K562 (cell line): ENCODE data around the gene ATP8B4. TPM values are rescaled to one million over a fixed set of nuclear protein-coding genes. Genes with fewer than 3 reads are reported as not detected.

ENCODE experiments used
- ATAC-seq: fragments of 200-7000 bp; cut with Tn5 transposase; 3 replicates; pipeline ENCODE4 v1.9.1; 2020; ENCODE audit warnings: moderate library complexity
- BruUV-seq: library from RNA; stranded (reverse); fragments of 400-500 nt; replicated peaks from 2 replicates; lab custom pipeline; 2021; lab: Mats Ljungman, UMichigan
- CTCF ChIA-PET: fragments of 300-600 bp; formaldehyde crosslinking; extraction: SDS; loops from one replicate; lab custom pipeline; 2021; ENCODE audit warnings: low intra/inter-chr PET ratio; lab: Yijun Ruan, JAX
- POLR2A ChIA-PET: fragments of 300-600, 350-650 bp; sonication (Branson Sonifier 250); formaldehyde crosslinking; extraction: SDS; loops from one replicate; lab custom pipeline; 2021; ENCODE audit warnings: antibody characterized with exemption, inconsistent platforms; lab: Yijun Ruan, JAX
- DNase-seq, 4 experiments: peaks; one replicate each; pipeline versions ENCODE4 v3.0.0 to v3.0.0-alpha.2; 2011 to 2018; ENCODE audit warnings: low spot score in 3 of 4, mixed read lengths in 3 of 4; ENCODE audit errors: extremely low read depth in 1 of 4
- FAIRE-seq: peaks from 2 replicates; lab custom pipeline; 2011; peaks lifted over from hg19 to GRCh38; lab: Jason Lieb, UNC
- H2AFZ ChIP-seq: 2 replicates; pipeline ENCODE4 v1.6.0; 2011; ENCODE audit warnings: low read depth, low read length, control low read depth, inconsistent platforms
- H3K27ac ChIP-seq: fragments of 200-600 bp; 3 replicates; pipeline ENCODE4 v1.8.0; 2011; ENCODE audit warnings: low read depth, mild to moderate bottlenecking, control low read depth, inconsistent platforms, low read length, moderate library complexity, mixed read lengths; ENCODE audit errors: extremely low read depth
- H3K27me3 ChIP-seq, 2 experiments: fragments of 300-600 bp in 1 of 2; 2 replicates in 1 of 2; 3 replicates in 1 of 2; pipeline versions ENCODE4 v1.6.0 to v1.8.0; 2011; ENCODE audit warnings: inconsistent platforms in 2 of 2, low read length in 2 of 2, mild to moderate bottlenecking in 1 of 2, mixed read lengths in 1 of 2, moderate library complexity in 1 of 2; ENCODE audit not compliant: control insufficient read depth in 2 of 2, insufficient read depth in 2 of 2
- H3K36me3 ChIP-seq: fragments of 300-600 bp; 3 replicates; pipeline ENCODE4 v1.8.0; 2011; ENCODE audit warnings: mild to moderate bottlenecking, low read length, inconsistent platforms; ENCODE audit not compliant: control insufficient read depth, insufficient read depth
- H3K4me1 ChIP-seq, 2 experiments: fragments of 200-600 bp in 1 of 2; replicated peaks in 1 of 2; 2 replicates in 1 of 2; 3 replicates in 1 of 2; pipeline versions ENCODE4 v1.5.1 to v1.8.0; 2011; ENCODE audit warnings: inconsistent platforms in 2 of 2, low read length in 2 of 2, mild to moderate bottlenecking in 1 of 2, mixed read lengths in 1 of 2, moderate library complexity in 1 of 2; ENCODE audit not compliant: control insufficient read depth in 2 of 2, insufficient read depth in 2 of 2
- H3K4me2 ChIP-seq: 2 replicates; pipeline ENCODE4 v1.6.1; 2011; ENCODE audit warnings: low read length, control low read depth, inconsistent platforms, mixed read lengths; ENCODE audit not compliant: insufficient read depth
- H3K4me3 ChIP-seq: fragments of 200-600 bp; sonication (generic), shearing (Covaris generic); 2 replicates; pipeline ENCODE4 v1.5.1; 2016; ENCODE audit warnings: control low read depth, inconsistent platforms
- H3K79me2 ChIP-seq: fragments of 200-600 bp; 3 replicates; pipeline ENCODE4 v1.8.0; 2011; ENCODE audit warnings: low read length, inconsistent platforms; ENCODE audit not compliant: control insufficient read depth, insufficient read depth
- H3K9ac ChIP-seq, 2 experiments: 2 replicates each; pipeline versions ENCODE4 v1.6.0 to v1.6.1; 2011; ENCODE audit warnings: low read depth in 2 of 2, low read length in 2 of 2, control low read depth in 1 of 2, inconsistent platforms in 1 of 2, mild to moderate bottlenecking in 1 of 2, mixed read lengths in 1 of 2; ENCODE audit not compliant: insufficient read depth in 1 of 2
- H3K9me1 ChIP-seq: one replicate; pipeline ENCODE4 v1.6.0; 2011; ENCODE audit warnings: inconsistent platforms, mild to moderate bottlenecking, low read length, moderate library complexity; ENCODE audit not compliant: control insufficient read depth, insufficient read depth
- H3K9me3 ChIP-seq: replicated peaks from 2 replicates; pipeline ENCODE4 v1.5.1; 2011; ENCODE audit warnings: low read depth, low read length, inconsistent platforms; ENCODE audit not compliant: control insufficient read depth, insufficient read depth
- H4K20me1 ChIP-seq: replicated peaks from 2 replicates; pipeline ENCODE4 v1.6.1; 2011; ENCODE audit warnings: low read length, inconsistent platforms, mixed read lengths; ENCODE audit not compliant: control insufficient read depth, insufficient read depth
- ATF7 ChIP-seq: fragments of 450-650 bp; IDR thresholded peaks from 2 replicates; pipeline ENCODE4 v1.7.1; 2014; ENCODE audit warnings: mild to moderate bottlenecking, moderate library complexity
- ELF1 ChIP-seq: fragments of 200-800 bp; sonication (Bioruptor generic); IDR thresholded peaks from 2 replicates; pipeline ENCODE4 v1.6.1; 2016; ENCODE audit warnings: missing genetic modification characterization, missing compliant biosample characterization
- FIP1L1 ChIP-seq: fragments of 200-400 bp; formaldehyde crosslinking; IDR thresholded peaks from 2 replicates; pipeline ENCODE4 v1.6.1; 2018; ENCODE audit warnings: mild to moderate bottlenecking, low read depth, low read length; ENCODE audit not compliant: poor library complexity, severe bottlenecking
- HNRNPK ChIP-seq: fragments of 200-400 bp; formaldehyde crosslinking; IDR thresholded peaks from one replicate; pipeline ENCODE4 v1.6.1; 2018; ENCODE audit warnings: mild to moderate bottlenecking, low read depth, low read length; ENCODE audit not compliant: poor library complexity, severe bottlenecking
- NCOA6 ChIP-seq: fragments of 450-650 bp; IDR thresholded peaks from 2 replicates; pipeline ENCODE4 v1.6.1; 2017; ENCODE audit warnings: mild to moderate bottlenecking
- RBFOX2 ChIP-seq: fragments of 200-400 bp; formaldehyde crosslinking; IDR thresholded peaks from 2 replicates; pipeline ENCODE4 v1.6.1; 2017; ENCODE audit warnings: low read depth, mild to moderate bottlenecking, low read length, moderate library complexity
- ZNF75A ChIP-seq: fragments of 450-650 bp; formaldehyde crosslinking; IDR thresholded peaks from 2 replicates; pipeline ENCODE4 v1.4.0; 2020; ENCODE audit warnings: mild to moderate bottlenecking
- WGBS: fragments of 100-300 bp; shearing (Covaris generic); methylation state at CpG from one replicate; pipeline ENCODE4 v1.1.6; 2016; ENCODE audit warnings: low coverage, mixed read lengths; ENCODE audit not compliant: insufficient coverage; ENCODE audit errors: missing lambda C conversion rate; 5-methylcytosine and 5-hydroxymethylcytosine counted together
- in situ Hi-C: fragments of 300-500 bp; cut with MboI; formaldehyde crosslinking; loops from 4 replicates; pipeline ENCODE4 v1.15.0; 2018; ENCODE audit warnings: inconsistent platforms, mixed read lengths
- intact Hi-C: fragments of 100-400 bp; cut with micrococcal nuclease; formaldehyde crosslinking; loops from 2 replicates; pipeline ENCODE4 v1.14.2; 2022
- polyA plus RNA-seq, 8 experiments: library from polyadenylated mRNA; depleted of rRNA in 4 of 8; stranded (reverse) in 5 of 8; unstranded in 3 of 8; fragments of >200 nt; fragmentation: Nextera tagmentation in 2 of 8; fragmentation: Illumina TruSeq in 1 of 8; extraction: Ambion mirVana in 2 of 8; extraction: Trizol in 1 of 8; gene quantifications; 2 replicates each; pipeline versions ENCODE4 v1.2.1 to v1.2.3, GENCODE V29; 2011 to 2014; ENCODE audit warnings: inconsistent platforms in 1 of 8, missing spikeins in 1 of 8
- total RNA-seq, 7 experiments: library from RNA; depleted of rRNA in 6 of 7; stranded (reverse); fragments of >200 nt in 6 of 7; fragmentation: Illumina TruSeq in 2 of 7; extraction: Trizol in 2 of 7; gene quantifications; 2 replicates each; pipeline versions ENCODE4 v1.2.1 to v1.2.3, GENCODE V29; 2011 to 2021; ENCODE audit warnings: low replicate concordance in 1 of 7
- TF ChIP-seq, protein P1 (sequence below): fragments of 450-650 bp; IDR thresholded peaks from 2 replicates; pipeline ENCODE4 v1.6.1; 2016; ENCODE audit warnings: low read depth, mild to moderate bottlenecking, moderate library complexity

ATP8B4 gene
- total and polyA plus RNA-seq, 9 of the 15 experiments (the other 6 are each of a cell fraction or from before 2014, with no cell fraction given), result 0.14 to 2.5 (median 0.44) TPM

DNA sequence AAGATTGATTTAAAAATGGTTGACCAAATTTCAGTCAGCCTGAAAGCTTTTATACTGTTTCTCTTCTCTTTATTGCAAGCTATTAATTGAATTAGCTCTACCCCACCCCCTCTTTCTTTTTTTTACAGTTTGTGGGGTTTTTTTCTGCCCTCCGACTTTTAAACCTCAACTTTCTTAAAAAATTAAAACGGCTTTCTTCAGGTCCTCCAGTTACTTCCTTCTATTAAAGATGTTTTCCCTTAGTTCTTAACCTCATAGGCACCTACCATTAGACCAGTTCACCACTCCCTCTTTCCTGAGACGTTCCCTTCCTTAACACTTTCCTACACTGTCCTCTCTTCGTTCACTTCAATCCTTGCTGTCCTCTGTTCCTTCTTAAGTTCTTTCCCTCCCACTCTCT is 52.4 kb downstream of the ATP8B4 start:
- H3K9me3 ChIP-seq, result no peaks in the 10 kb centered on the region
- in situ Hi-C loops, result no loop called here
- H3K4me3 ChIP-seq, result no peak overlapping the region
- POLR2A ChIA-PET, result no interaction called here
- H3K27me3 ChIP-seq, result no peaks in the 10 kb centered on the region
- no peaks in the 10 kb centered on the region; a peak in 1 of 5 replicates for H3K4me1 ChIP-seq
- TF ChIP-seq, protein P1, sequence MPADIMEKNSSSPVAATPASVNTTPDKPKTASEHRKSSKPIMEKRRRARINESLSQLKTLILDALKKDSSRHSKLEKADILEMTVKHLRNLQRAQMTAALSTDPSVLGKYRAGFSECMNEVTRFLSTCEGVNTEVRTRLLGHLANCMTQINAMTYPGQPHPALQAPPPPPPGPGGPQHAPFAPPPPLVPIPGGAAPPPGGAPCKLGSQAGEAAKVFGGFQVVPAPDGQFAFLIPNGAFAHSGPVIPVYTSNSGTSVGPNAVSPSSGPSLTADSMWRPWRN, result no peak
- TF ChIP-seq NCOA6 (no peak), RBFOX2 (no peak), ELF1 (tag) (no peak), FIP1L1 (no peak), HNRNPK (no peak), ZNF75A (CRISPR knock-in tag) (no peak), ATF7 (no peak)
- TF ChIP-seq, all 486 proteins: peak for 0
- ATAC-seq, result no peak
- no TSS peak for BruUV-seq
- CTCF ChIA-PET, result no interaction called here
- H3K9ac ChIP-seq, result no peak overlapping the region
- no peaks in the 10 kb centered on the region for H3K79me2 ChIP-seq
- no peak for FAIRE-seq
- intact Hi-C loops, result no loop called here
- H3K9me1 ChIP-seq, result no peaks in the 10 kb centered on the region
- DNase-seq, result no peak
- no peaks in the 10 kb centered on the region for H4K20me1 ChIP-seq
- WGBS, result 6% methylated on average over 4 of the region's 4 CpGs
- no peak overlapping the region for H3K27ac ChIP-seq
- no peak overlapping the region for H3K4me2 ChIP-seq
- no peaks in the 10 kb centered on the region for H3K36me3 ChIP-seq
- peak overlapping the region; percentile 15 for H2AFZ ChIP-seq
